HepG2 (cell line): ENCODE measurements around the gene SPIN1. TPM values are rescaled to one million over a fixed set of nuclear protein-coding genes. Genes with fewer than 3 reads are reported as not detected.

Source experiments
- CEBPB ChIP-seq: IDR thresholded peaks from 2 replicates; pipeline ENCODE4 v1.6.1; 2011; ENCODE audit warnings: low read depth, low read length, improper control_type of control experiment, borderline replicate concordance
- HNRNPL ChIP-seq: fragments of 200-400 bp; formaldehyde crosslinking; IDR thresholded peaks from 2 replicates; pipeline ENCODE4 v1.6.1; 2017; ENCODE audit warnings: mild to moderate bottlenecking, low read depth, low read length
- HOMEZ ChIP-seq: IDR thresholded peaks from 2 replicates; pipeline ENCODE4 v1.6.1; 2016; ENCODE audit warnings: low read depth
- MAF1 ChIP-seq: sonication (generic); formaldehyde crosslinking; IDR thresholded peaks from 2 replicates; pipeline ENCODE4 v1.5.0; 2020; ENCODE audit warnings: missing genetic modification reagents, borderline replicate concordance
- NCOR1 ChIP-seq: fragments of 200-600 bp; sonication (generic); IDR thresholded peaks from 2 replicates; pipeline ENCODE4 v1.7.0; 2017; ENCODE audit warnings: antibody characterized with exemption, low read length, borderline replicate concordance
- NR1H2 ChIP-seq: sonication (generic); formaldehyde crosslinking; IDR thresholded peaks from 2 replicates; pipeline ENCODE4 v1.8.1; 2022; ENCODE audit warnings: low read depth, missing genetic modification reagents, borderline replicate concordance
- NR2F1 ChIP-seq, 2 experiments: fragments of 450-650 bp in 1 of 2; formaldehyde crosslinking in 1 of 2; IDR thresholded peaks; 2 replicates each; pipeline versions ENCODE4 v1.5.0 to v1.6.1; 2016 to 2020; ENCODE audit warnings: mild to moderate bottlenecking in 1 of 2, missing compliant biosample characterization in 1 of 2, missing genetic modification reagents in 1 of 2, moderate library complexity in 1 of 2
- SALL1 ChIP-seq: sonication (generic); formaldehyde crosslinking; IDR thresholded peaks from 2 replicates; pipeline ENCODE4 v1.8.0; 2022; ENCODE audit warnings: mild to moderate bottlenecking, missing genetic modification reagents
- SMARCC2 ChIP-seq: fragments of 450-650 bp; IDR thresholded peaks from 2 replicates; pipeline ENCODE4 v1.6.1; 2017; ENCODE audit warnings: antibody characterized with exemption, mild to moderate bottlenecking
- SYNCRIP ChIP-seq: fragments of 200-400 bp; formaldehyde crosslinking; IDR thresholded peaks from 2 replicates; pipeline ENCODE4 v1.6.1; 2018; ENCODE audit warnings: mild to moderate bottlenecking, low read depth, low read length; ENCODE audit not compliant: insufficient read depth
- TEF ChIP-seq: sonication (generic); formaldehyde crosslinking; IDR thresholded peaks from 2 replicates; pipeline ENCODE4 v1.5.0; 2020; ENCODE audit warnings: missing genetic modification reagents
- ZBTB10 ChIP-seq: sonication (generic); formaldehyde crosslinking; IDR thresholded peaks from 2 replicates; pipeline ENCODE4 v1.4.0; 2020; ENCODE audit warnings: missing genetic modification reagents, borderline replicate concordance
- ZFP41 ChIP-seq: sonication (generic); formaldehyde crosslinking; IDR thresholded peaks from 2 replicates; pipeline ENCODE4 v1.4.0; 2020; ENCODE audit warnings: mild to moderate bottlenecking, missing genetic modification reagents, borderline replicate concordance
- ZFYVE20 ChIP-seq: sonication (generic); formaldehyde crosslinking; IDR thresholded peaks from 2 replicates; pipeline ENCODE4 v1.8.0; 2023; ENCODE audit warnings: low read depth, mild to moderate bottlenecking, moderate library complexity, missing genetic modification reagents, borderline replicate concordance
- ZNF180 ChIP-seq: sonication (generic); formaldehyde crosslinking; IDR thresholded peaks from 2 replicates; pipeline ENCODE4 v1.4.0; 2020; ENCODE audit warnings: low read depth, missing genetic modification reagents, borderline replicate concordance
- ZNF276 ChIP-seq: sonication (generic); formaldehyde crosslinking; IDR thresholded peaks from 2 replicates; pipeline ENCODE4 v1.4.0; 2020; ENCODE audit warnings: mild to moderate bottlenecking, low read depth, missing genetic modification reagents
- ZNF614 ChIP-seq: IDR thresholded peaks from 2 replicates; pipeline ENCODE4 v1.6.1; 2018; ENCODE audit warnings: missing biosample characterization, missing genetic modification reagents, inconsistent platforms, borderline replicate concordance
- ZNF788 ChIP-seq: sonication (generic); formaldehyde crosslinking; IDR thresholded peaks from 2 replicates; pipeline ENCODE4 v1.5.0; 2020; ENCODE audit warnings: mild to moderate bottlenecking, missing genetic modification reagents, borderline replicate concordance
- polyA plus RNA-seq, 8 experiments: library from polyadenylated mRNA; depleted of rRNA in 3 of 8; stranded (reverse) in 7 of 8; unstranded in 1 of 8; fragments of >200 nt; fragmentation: Illumina TruSeq in 4 of 8; extraction: Trizol in 4 of 8; gene quantifications; 2 replicates each; pipeline versions ENCODE4 v1.2.1 to v1.2.3, GENCODE V29; 2011 to 2016; ENCODE audit warnings: low read depth in 4 of 8, missing spikeins in 1 of 8, mixed read lengths in 1 of 8; ENCODE audit not compliant: insufficient read depth in 1 of 8
- total RNA-seq, 5 experiments: library from RNA; depleted of rRNA; stranded (reverse); fragments of >200 nt; fragmentation: Illumina TruSeq; extraction: Trizol; gene quantifications; 2 replicates each; pipeline ENCODE4 v1.2.3, GENCODE V29; 2016; ENCODE audit warnings: low read depth in 1 of 5
- TF ChIP-seq, protein P1 (sequence below): sonication (generic); formaldehyde crosslinking; IDR thresholded peaks from 2 replicates; pipeline ENCODE4 v1.4.0; 2020; ENCODE audit warnings: missing genetic modification reagents

SPIN1 gene
- total and polyA plus RNA-seq, 2 of the 13 experiments (the other 11 are each of a cell fraction or from before 2014, with no cell fraction given), result 20.0 to 24.3 TPM

- no peak for TF ChIP-seq ZBTB10
- TF ChIP-seq, protein P1, sequence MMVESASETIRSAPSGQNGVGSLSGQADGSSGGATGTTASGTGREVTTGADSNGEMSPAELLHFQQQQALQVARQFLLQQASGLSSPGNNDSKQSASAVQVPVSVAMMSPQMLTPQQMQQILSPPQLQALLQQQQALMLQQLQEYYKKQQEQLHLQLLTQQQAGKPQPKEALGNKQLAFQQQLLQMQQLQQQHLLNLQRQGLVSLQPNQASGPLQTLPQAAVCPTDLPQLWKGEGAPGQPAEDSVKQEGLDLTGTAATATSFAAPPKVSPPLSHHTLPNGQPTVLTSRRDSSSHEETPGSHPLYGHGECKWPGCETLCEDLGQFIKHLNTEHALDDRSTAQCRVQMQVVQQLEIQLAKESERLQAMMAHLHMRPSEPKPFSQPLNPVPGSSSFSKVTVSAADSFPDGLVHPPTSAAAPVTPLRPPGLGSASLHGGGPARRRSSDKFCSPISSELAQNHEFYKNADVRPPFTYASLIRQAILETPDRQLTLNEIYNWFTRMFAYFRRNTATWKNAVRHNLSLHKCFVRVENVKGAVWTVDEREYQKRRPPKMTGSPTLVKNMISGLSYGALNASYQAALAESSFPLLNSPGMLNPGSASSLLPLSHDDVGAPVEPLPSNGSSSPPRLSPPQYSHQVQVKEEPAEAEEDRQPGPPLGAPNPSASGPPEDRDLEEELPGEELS (CRISPR knock-in tag), result no peak
- TF ChIP-seq NCOR1, result no peak
- TF ChIP-seq HOMEZ (CRISPR knock-in tag), result peak; percentile 20; the same call in 1 of the 2 replicates
- TF ChIP-seq ZNF180 (CRISPR knock-in tag), result no peak
- no peak for TF ChIP-seq SYNCRIP
- no peak for TF ChIP-seq MAF1 (CRISPR knock-in tag)
- no peak for TF ChIP-seq ZFP41
- TF ChIP-seq TEF, result no peak
- TF ChIP-seq SMARCC2, result no peak
- no peak; the same call in 1 of the 2 replicates for TF ChIP-seq SALL1 (CRISPR knock-in tag)
- TF ChIP-seq ZNF614 (CRISPR knock-in tag), result no peak
- no peak for TF ChIP-seq NR2F1 (CRISPR knock-in tag; IDR thresholded peaks at IDR 0.05)
- no peak for TF ChIP-seq ZNF788 (CRISPR knock-in tag)
- no peak for TF ChIP-seq CEBPB
- TF ChIP-seq ZNF276 (CRISPR knock-in tag), result no peak
- TF ChIP-seq HNRNPL, result no peak
- TF ChIP-seq ZFYVE20 (CRISPR knock-in tag), result no peak
- no peak for TF ChIP-seq NR1H2 (CRISPR knock-in tag)
Observed at GRCh38 chr9:88437210-88438146, 49.2 kb downstream of the SPIN1 start (continued).
